ENCODE results near the gene DOCK2. TPM values are rescaled to one million over a fixed set of nuclear protein-coding genes. Genes with fewer than 3 reads are reported as not detected.
A peak's percentile ranks its signal among the peaks of the same experiment; 100 is the strongest.

DOCK2 gene
- total and polyA plus RNA-seq, 8 donors, result 4.3 to 101 (median 5.3) TPM

DNA sequence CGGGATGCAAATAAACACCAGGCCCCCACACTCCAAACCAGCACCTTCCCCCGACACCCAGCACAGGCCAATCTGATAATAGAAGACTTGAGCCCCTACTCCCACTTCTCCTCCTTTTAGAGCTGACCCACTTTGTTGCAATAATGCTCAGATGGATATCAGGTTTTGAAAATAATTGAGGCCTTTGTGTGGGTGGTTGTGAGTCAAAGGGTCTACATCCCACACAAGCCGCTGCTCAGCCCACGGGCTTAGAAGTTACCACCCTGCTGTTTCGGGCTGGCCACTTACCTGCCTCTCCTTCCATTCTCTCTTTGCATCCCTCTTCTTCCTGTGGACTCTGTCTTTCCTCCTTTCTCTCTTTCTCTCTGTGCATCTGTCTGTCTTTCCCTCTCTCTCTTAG, 432.4 kb downstream of the DOCK2 start:
- peaks cover 0 to 47% of the 10 kb centered on the region in 2 donors for H3K36me3 ChIP-seq
- H3K4me3 ChIP-seq, result no peak overlapping the region
- H3K27ac ChIP-seq, result no peak overlapping the region
- ATAC-seq (no peak), DNase-seq (no peak)
- intact Hi-C loops (cut with DNase I), result no loop called here
- no peaks in the 10 kb centered on the region for H3K9me3 ChIP-seq
- no peaks in the 10 kb centered on the region for H3K4me1 ChIP-seq
- TF ChIP-seq, protein P1, sequence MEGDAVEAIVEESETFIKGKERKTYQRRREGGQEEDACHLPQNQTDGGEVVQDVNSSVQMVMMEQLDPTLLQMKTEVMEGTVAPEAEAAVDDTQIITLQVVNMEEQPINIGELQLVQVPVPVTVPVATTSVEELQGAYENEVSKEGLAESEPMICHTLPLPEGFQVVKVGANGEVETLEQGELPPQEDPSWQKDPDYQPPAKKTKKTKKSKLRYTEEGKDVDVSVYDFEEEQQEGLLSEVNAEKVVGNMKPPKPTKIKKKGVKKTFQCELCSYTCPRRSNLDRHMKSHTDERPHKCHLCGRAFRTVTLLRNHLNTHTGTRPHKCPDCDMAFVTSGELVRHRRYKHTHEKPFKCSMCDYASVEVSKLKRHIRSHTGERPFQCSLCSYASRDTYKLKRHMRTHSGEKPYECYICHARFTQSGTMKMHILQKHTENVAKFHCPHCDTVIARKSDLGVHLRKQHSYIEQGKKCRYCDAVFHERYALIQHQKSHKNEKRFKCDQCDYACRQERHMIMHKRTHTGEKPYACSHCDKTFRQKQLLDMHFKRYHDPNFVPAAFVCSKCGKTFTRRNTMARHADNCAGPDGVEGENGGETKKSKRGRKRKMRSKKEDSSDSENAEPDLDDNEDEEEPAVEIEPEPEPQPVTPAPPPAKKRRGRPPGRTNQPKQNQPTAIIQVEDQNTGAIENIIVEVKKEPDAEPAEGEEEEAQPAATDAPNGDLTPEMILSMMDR (IDR thresholded peaks at IDR 0.05), result no peak
- no peaks in the 10 kb centered on the region for H3K27me3 ChIP-seq

DNA sequence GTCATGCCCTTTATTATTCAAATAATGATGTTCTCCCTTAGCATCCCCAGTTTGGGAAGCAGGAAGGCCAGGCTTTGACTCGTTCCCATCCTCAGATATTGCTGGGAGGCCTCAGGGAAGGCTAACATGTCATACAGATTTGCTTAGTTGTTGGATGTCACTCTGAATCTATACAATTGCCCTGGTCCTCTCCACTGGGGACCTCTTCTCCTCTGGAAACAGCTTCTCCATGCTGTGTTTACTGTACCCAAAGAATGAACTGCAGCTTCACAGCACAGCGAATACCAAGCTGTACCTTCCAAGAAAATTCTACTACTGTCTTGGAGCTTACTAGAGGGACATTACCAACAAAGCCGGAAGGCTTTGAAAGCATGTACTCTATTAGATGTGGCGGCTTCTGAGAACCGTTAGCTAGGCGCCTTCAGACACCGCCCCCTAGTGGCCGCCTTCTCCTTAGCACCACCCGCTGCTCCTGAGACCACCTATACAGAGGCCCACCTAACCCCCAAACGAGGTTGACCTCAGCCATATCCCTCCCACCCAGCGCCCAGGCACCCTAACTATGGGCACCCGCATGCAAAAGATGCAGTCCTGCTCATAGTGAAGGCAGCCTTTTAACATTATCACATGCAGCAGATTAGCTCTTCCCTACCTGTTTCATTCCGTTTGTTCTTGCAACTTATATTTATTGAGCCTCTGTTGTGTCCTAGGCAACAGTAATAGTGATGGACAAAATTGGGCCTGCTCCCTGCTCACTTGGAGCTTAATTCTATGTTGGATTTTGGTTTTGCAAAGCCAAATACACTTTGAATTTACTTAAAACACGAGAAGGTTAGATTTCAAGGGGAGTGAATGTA, 433.7 kb downstream of the DOCK2 start:
- ATAC-seq (peak; percentile 85), DNase-seq (peak in 3 of 4 donors; percentile 23 to 53 (median 38))
- TF ChIP-seq, protein P1 (IDR thresholded peaks at IDR 0.05), result peak; percentile 44 to 70
- Histone ChIP-seq H3K36me3 (peaks cover 0 to 60% of the 10 kb centered on the region in 2 donors), H3K4me1 (no peaks in the 10 kb centered on the region), H3K27me3 (no peaks in the 10 kb centered on the region), H3K27ac (no peak overlapping the region), H3K9me3 (no peaks in the 10 kb centered on the region), H3K4me3 (no peak overlapping the region)
- intact Hi-C loops (cut with DNase I), result no loop called here

DNA sequence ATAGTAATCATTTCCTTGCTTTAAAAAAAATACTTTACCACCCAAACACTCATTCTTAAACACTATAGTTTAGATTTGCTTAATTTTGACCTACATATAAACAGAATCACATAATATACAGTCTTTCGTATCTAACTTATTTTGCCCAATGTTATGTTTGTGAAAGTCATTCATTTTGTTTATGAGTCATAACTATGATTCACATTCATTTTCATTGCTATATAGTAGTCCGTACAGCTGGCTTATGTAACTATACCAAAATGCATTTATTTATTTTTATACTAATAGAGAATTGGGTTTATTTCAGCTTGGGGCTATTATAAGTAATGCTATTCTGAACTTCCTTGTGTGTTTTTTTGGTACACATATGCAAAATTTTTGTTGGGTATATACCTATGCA, 434.7 kb downstream of the DOCK2 start:
- ATAC-seq (no peak), DNase-seq (no peak)
- Histone ChIP-seq H3K36me3 (peaks cover 0 to 66% of the 10 kb centered on the region in 2 donors), H3K4me3 (no peak overlapping the region), H3K4me1 (no peaks in the 10 kb centered on the region), H3K27ac (no peak overlapping the region), H3K9me3 (no peaks in the 10 kb centered on the region), H3K27me3 (no peaks in the 10 kb centered on the region)
- intact Hi-C loops (cut with DNase I), result no loop called here
- TF ChIP-seq, protein P1 (IDR thresholded peaks at IDR 0.05), result no peak

DNA sequence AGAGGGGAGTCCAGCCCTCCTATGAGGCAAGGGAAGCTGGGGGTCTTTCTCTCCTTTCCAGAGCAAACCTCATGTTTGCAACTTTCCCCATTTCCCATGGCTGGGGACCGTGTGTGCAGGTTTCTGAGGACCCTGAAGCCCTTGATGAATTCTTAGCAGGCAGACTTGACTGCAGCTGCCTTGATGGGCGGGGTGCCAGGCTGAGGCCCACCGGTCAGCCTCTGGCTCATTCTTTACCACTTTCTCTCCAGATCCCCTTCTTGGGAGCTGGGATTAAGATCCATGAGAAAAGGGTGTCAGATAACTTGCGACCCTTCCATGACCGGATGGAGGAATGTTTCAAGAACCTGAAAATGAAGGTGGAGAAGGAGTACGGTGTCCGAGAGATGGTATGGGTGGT, 438.6 kb downstream of the DOCK2 start:
- Histone ChIP-seq H3K4me1 (no peaks in the 10 kb centered on the region), H3K27me3 (no peaks in the 10 kb centered on the region), H3K36me3 (peaks cover 0 to 66% of the 10 kb centered on the region in 2 donors), H3K27ac (no peak overlapping the region), H3K4me3 (no peak overlapping the region), H3K9me3 (no peaks in the 10 kb centered on the region)
- no peak for DNase-seq
- intact Hi-C loops (cut with DNase I), result no loop called here
- no peak for ATAC-seq
- TF ChIP-seq, protein P1 (IDR thresholded peaks at IDR 0.05), result no peak

DNA sequence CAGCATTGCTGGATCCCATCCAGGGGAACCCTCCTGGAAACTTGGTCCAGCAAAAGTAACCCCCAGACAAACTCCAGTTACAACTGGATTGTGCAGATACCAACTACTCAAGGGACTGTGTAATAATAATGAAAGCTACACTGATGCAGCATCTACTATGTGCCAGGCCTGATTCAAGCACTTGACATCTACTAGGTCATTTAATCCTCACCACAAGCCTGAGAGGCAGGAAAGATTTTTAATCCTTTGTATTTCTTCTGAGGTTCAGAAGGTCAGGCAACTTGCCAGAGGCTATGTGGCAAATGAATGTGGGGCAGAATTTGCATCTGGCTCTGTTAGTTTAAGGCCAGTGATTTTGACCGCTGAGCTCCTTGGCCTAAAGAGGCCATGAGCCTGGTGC, 439.1 kb downstream of the DOCK2 start:
- no peaks in the 10 kb centered on the region for H3K4me1 ChIP-seq
- no peak for DNase-seq
- peaks cover 0 to 68% of the 10 kb centered on the region in 2 donors for H3K36me3 ChIP-seq
- no peaks in the 10 kb centered on the region for H3K27me3 ChIP-seq
- H3K9me3 ChIP-seq, result no peaks in the 10 kb centered on the region
- H3K27ac ChIP-seq, result no peak overlapping the region
- ATAC-seq, result no peak
- no peak overlapping the region for H3K4me3 ChIP-seq
- TF ChIP-seq, protein P1 (IDR thresholded peaks at IDR 0.05), result no peak
- intact Hi-C loops (cut with DNase I), result no loop called here
